ENCODE data around the gene PDSS2. TPM values are rescaled to one million over a fixed set of nuclear protein-coding genes. Genes with fewer than 3 reads are reported as not detected.

PDSS2 gene
- total RNA-seq, 1 experiment from 2014 or later = 14.8 TPM

GRCh38 chr6:107421696-107422256, 37.6 kb downstream of the PDSS2 start:
- intact Hi-C loops (cut with micrococcal nuclease; ENCODE audit: unreplicated experiment) = no loop called here
- TF ChIP-seq CTCF (IDR thresholded peaks at IDR 0.05; ENCODE audit: unreplicated experiment) = no peak
- Mint-ChIP-seq H3K4me1 (ENCODE audit: low read depth, unreplicated experiment) (no peaks in the 10 kb centered on the region), H3K36me3 (ENCODE audit: insufficient read depth, unreplicated experiment) (no peaks in the 10 kb centered on the region), H3K4me3 (ENCODE audit: low read depth, unreplicated experiment) (no peak overlapping the region), H3K27me3 (ENCODE audit: unreplicated experiment) (no peaks in the 10 kb centered on the region), H3K27ac (ENCODE audit: unreplicated experiment) (no peak overlapping the region), H3K9me3 (ENCODE audit: low read depth, unreplicated experiment) (peaks cover 5% of the 10 kb centered on the region)
- CTCF ChIA-PET = interaction anchor here (0.6 kb wide), 2 partner anchors 297 to 425 kb away, joined by 4 read pairs; no protein-coding TSS in a partner anchor
- no TSS peak for BruUV-seq (replicated peaks)
- no peak for DNase-seq

DNA sequence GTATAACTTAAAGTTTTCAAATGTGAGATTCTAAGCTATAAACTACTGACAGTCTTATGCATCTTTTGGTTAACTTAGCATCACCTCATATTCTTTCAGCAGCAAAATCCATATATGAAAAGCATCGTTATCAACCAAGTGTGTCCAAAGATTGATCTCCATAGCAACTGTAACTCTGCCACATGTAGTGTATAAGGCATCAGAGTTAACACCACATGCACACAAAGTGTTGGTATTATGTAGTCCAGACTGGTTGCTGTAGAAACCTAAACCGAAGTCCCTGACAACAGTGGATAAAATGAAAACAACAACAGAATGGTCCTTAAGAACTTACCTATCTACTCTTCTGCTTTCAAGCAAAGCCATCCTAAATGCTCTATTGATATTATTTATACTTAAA, 39.6 kb downstream of the PDSS2 start:
- Mint-ChIP-seq H3K4me3 (ENCODE audit: low read depth, unreplicated experiment) (no peak overlapping the region), H3K27ac (ENCODE audit: unreplicated experiment) (no peak overlapping the region), H3K9me3 (ENCODE audit: low read depth, unreplicated experiment) (no peaks in the 10 kb centered on the region), H3K4me1 (ENCODE audit: low read depth, unreplicated experiment) (peaks cover 8% of the 10 kb centered on the region), H3K27me3 (ENCODE audit: unreplicated experiment) (no peaks in the 10 kb centered on the region), H3K36me3 (ENCODE audit: insufficient read depth, unreplicated experiment) (no peaks in the 10 kb centered on the region)
- BruUV-seq (replicated peaks) = no TSS peak
- CTCF ChIA-PET = no interaction called here
- no peak for TF ChIP-seq CTCF (IDR thresholded peaks at IDR 0.05; ENCODE audit: unreplicated experiment)
- no peak for DNase-seq
- intact Hi-C loops (cut with micrococcal nuclease; ENCODE audit: unreplicated experiment) = no loop called here

DNA sequence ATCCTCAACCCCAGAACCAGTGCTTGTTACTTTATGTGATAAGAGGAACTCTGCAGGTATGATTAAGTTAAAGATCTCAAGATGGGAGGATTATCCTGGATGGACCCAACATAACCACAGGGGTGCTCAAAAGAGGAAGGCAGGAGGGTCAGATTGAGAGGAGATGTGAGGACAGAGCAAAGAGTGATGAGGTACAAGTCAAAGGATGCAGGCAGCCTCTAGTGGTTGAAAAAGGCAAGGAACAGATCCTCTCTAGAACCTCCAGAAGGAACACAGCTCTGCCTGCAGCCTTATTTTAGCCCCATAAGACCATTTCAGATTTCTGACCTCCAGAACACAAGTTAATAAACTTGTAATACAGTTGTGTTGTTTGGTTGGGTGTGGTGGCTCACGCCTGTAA, 41.2 kb downstream of the PDSS2 start:
- DNase-seq = peak; percentile 6
- no TSS peak for BruUV-seq (replicated peaks)
- H3K36me3 Mint-ChIP-seq (ENCODE audit: insufficient read depth, unreplicated experiment) = no peaks in the 10 kb centered on the region
- CTCF ChIA-PET = no interaction called here
- TF ChIP-seq CTCF (IDR thresholded peaks at IDR 0.05; ENCODE audit: unreplicated experiment) = peak; percentile 19
- peak overlapping the region; percentile 40 for H3K27ac Mint-ChIP-seq (ENCODE audit: unreplicated experiment)
- H3K4me3 Mint-ChIP-seq (ENCODE audit: low read depth, unreplicated experiment) = no peak overlapping the region
- intact Hi-C loops (cut with micrococcal nuclease; ENCODE audit: unreplicated experiment) = no loop called here
- H3K27me3 Mint-ChIP-seq (ENCODE audit: unreplicated experiment) = no peaks in the 10 kb centered on the region
- H3K4me1 Mint-ChIP-seq (ENCODE audit: low read depth, unreplicated experiment) = peaks cover 8% of the 10 kb centered on the region
- H3K9me3 Mint-ChIP-seq (ENCODE audit: low read depth, unreplicated experiment) = no peaks in the 10 kb centered on the region

DNA sequence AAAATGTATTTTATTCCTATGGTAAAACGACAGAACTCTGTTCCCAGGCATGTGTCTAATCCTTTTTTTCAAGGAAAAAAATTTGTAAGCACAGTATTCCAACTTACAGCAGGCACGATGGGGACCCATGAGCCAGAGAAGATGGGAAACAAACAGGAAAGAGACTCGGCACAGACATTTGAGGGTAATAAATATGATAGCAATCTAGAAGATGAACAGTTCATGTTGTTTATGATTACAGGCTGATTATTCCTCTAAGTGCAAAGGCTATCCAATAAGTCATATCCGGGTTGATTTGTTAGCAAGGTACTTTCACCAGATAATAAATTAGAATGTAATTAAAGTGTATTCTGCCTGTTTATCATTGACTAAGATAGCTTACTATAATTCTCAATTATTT, 43.2 kb downstream of the PDSS2 start:
- no peak for DNase-seq
- no peak for TF ChIP-seq CTCF (IDR thresholded peaks at IDR 0.05; ENCODE audit: unreplicated experiment)
- BruUV-seq (replicated peaks) = no TSS peak
- Mint-ChIP-seq H3K27ac (ENCODE audit: unreplicated experiment) (no peak overlapping the region), H3K36me3 (ENCODE audit: insufficient read depth, unreplicated experiment) (no peaks in the 10 kb centered on the region), H3K4me3 (ENCODE audit: low read depth, unreplicated experiment) (no peak overlapping the region), H3K4me1 (ENCODE audit: low read depth, unreplicated experiment) (peaks cover 8% of the 10 kb centered on the region), H3K27me3 (ENCODE audit: unreplicated experiment) (no peaks in the 10 kb centered on the region), H3K9me3 (ENCODE audit: low read depth, unreplicated experiment) (no peaks in the 10 kb centered on the region)
- CTCF ChIA-PET = no interaction called here
- intact Hi-C loops (cut with micrococcal nuclease; ENCODE audit: unreplicated experiment) = no loop called here
